K562 (cell line): ENCODE data around the gene ATF3. TPM values are rescaled to one million over a fixed set of nuclear protein-coding genes. Genes with fewer than 3 reads are reported as not detected.

Experiments used
- ATF3 ChIP-seq, 2 experiments: fragments of 450-650 bp in 1 of 2; sonication (generic) in 1 of 2; formaldehyde crosslinking in 1 of 2; IDR thresholded peaks in 1 of 2; conservative IDR thresholded peaks in 1 of 2; 2 replicates each; pipeline versions ENCODE4 v1.6.1 to v1.8.1; 2016 to 2023; ENCODE audit warnings: mild to moderate bottlenecking in 2 of 2, moderate library complexity in 2 of 2, inconsistent platforms in 1 of 2, missing genetic modification reagents in 1 of 2
- CREM ChIP-seq: IDR thresholded peaks from 2 replicates; pipeline ENCODE4 v1.6.1; 2014; ENCODE audit warnings: antibody characterized with exemption, low read depth
- DDX20 ChIP-seq: fragments of 450-650 bp; IDR thresholded peaks from 2 replicates; pipeline ENCODE4 v1.6.1; 2016; ENCODE audit warnings: missing genetic modification characterization, low read depth, mild to moderate bottlenecking, missing compliant biosample characterization, moderate library complexity
- KAT2B ChIP-seq: IDR thresholded peaks from one replicate; pipeline ENCODE4 v1.6.1; 2012; ENCODE audit warnings: low read depth, mild to moderate bottlenecking, control low read depth, inconsistent platforms, low read length, moderate library complexity
- KDM1A ChIP-seq, 2 experiments: fragments of 450-650 bp; IDR thresholded peaks; 2 replicates each; pipeline ENCODE4 v1.6.1; 2016; ENCODE audit warnings: mild to moderate bottlenecking in 2 of 2
- LEF1 ChIP-seq: fragments of 450-650 bp; IDR thresholded peaks from 2 replicates; pipeline ENCODE4 v1.6.1; 2016; ENCODE audit warnings: mild to moderate bottlenecking
- MLLT1 ChIP-seq, 2 experiments: fragments of 450-650 bp; IDR thresholded peaks; 2 replicates each; pipeline ENCODE4 v1.6.1; 2016
- MTA3 ChIP-seq: fragments of 450-650 bp; formaldehyde crosslinking; IDR thresholded peaks from 2 replicates; pipeline ENCODE4 v1.6.1; 2017; ENCODE audit warnings: mild to moderate bottlenecking, borderline replicate concordance
- NCOR1 ChIP-seq: fragments of 450-650 bp; IDR thresholded peaks from 2 replicates; pipeline ENCODE4 v1.6.1; 2016; ENCODE audit warnings: mild to moderate bottlenecking, moderate library complexity
- NFE2 ChIP-seq: IDR thresholded peaks from 2 replicates; pipeline ENCODE4 v1.6.1; 2014; ENCODE audit warnings: antibody characterized with exemption, low read depth
- SFPQ ChIP-seq: fragments of 200-400 bp; formaldehyde crosslinking; IDR thresholded peaks from 2 replicates; pipeline ENCODE4 v1.6.1; 2017; ENCODE audit warnings: mild to moderate bottlenecking, low read depth, low read length, moderate library complexity
- TAF7 ChIP-seq: fragments of 450-650 bp; IDR thresholded peaks from 2 replicates; pipeline ENCODE4 v1.6.1; 2016; ENCODE audit warnings: missing genetic modification characterization, missing compliant biosample characterization
- TBP ChIP-seq: optimal IDR thresholded peaks from 2 replicates; pipeline ENCODE3; 2011; ENCODE audit warnings: low read depth, low read length, improper control_type of control experiment
- THAP12 ChIP-seq: fragments of 250-450 bp; sonication (Bioruptor Pico); IDR thresholded peaks from 2 replicates; pipeline ENCODE4 v1.9.0; 2021; ENCODE audit warnings: mild to moderate bottlenecking, inconsistent platforms
- ZNF354B ChIP-seq: fragments of 250-450 bp; sonication (Bioruptor Pico); IDR thresholded peaks from 2 replicates; pipeline ENCODE4 v1.4.0; 2020
- ZNF584 ChIP-seq: fragments of 200-800 bp; sonication (Bioruptor generic); IDR thresholded peaks from 2 replicates; pipeline ENCODE4 v1.6.1; 2016; ENCODE audit warnings: low read depth, mild to moderate bottlenecking, missing genetic modification characterization, missing compliant biosample characterization
- ZNF707 ChIP-seq: fragments of 250-450 bp; sonication (Bioruptor Pico); conservative IDR thresholded peaks from 2 replicates; pipeline ENCODE4 v1.8.0; 2022; ENCODE audit warnings: inconsistent platforms, mild to moderate bottlenecking, moderate library complexity
- polyA plus RNA-seq, 8 experiments: library from polyadenylated mRNA; depleted of rRNA in 4 of 8; stranded (reverse) in 5 of 8; unstranded in 3 of 8; fragments of >200 nt; fragmentation: Nextera tagmentation in 2 of 8; fragmentation: Illumina TruSeq in 1 of 8; extraction: Ambion mirVana in 2 of 8; extraction: Trizol in 1 of 8; gene quantifications; 2 replicates each; pipeline versions ENCODE4 v1.2.1 to v1.2.3, GENCODE V29; 2011 to 2014; ENCODE audit warnings: inconsistent platforms in 1 of 8, missing spikeins in 1 of 8
- total RNA-seq, 7 experiments: library from RNA; depleted of rRNA in 6 of 7; stranded (reverse); fragments of >200 nt in 6 of 7; fragmentation: Illumina TruSeq in 2 of 7; extraction: Trizol in 2 of 7; gene quantifications; 2 replicates each; pipeline versions ENCODE4 v1.2.1 to v1.2.3, GENCODE V29; 2011 to 2021; ENCODE audit warnings: low replicate concordance in 1 of 7

Gene ATF3
- total and polyA plus RNA-seq, 9 of the 15 experiments (the other 6 are each of a cell fraction or from before 2014, with no cell fraction given): 3.5 to 28.2 (median 19.8) TPM

- TF ChIP-seq LEF1: peak; percentile 42; the same call in 1 of the 2 replicates
- no peak for TF ChIP-seq THAP12 (CRISPR knock-in tag)
- TF ChIP-seq ATF3 (IDR thresholded peaks at IDR 0.05): peak; percentile 90
- TF ChIP-seq ATF3 (CRISPR knock-in tag; conservative IDR thresholded peaks at IDR 0.05): no peak; the same call in 1 of the 2 replicates
- TF ChIP-seq ZNF584 (CRISPR knock-in tag): no peak
- TF ChIP-seq ZNF354B (CRISPR knock-in tag): no peak
- TF ChIP-seq NCOR1: no peak
- TF ChIP-seq DDX20: no peak
- TF ChIP-seq MTA3: no peak
- no peak for TF ChIP-seq ZNF707 (CRISPR knock-in tag)
- TF ChIP-seq TAF7 (tag): no peak
- no peak for TF ChIP-seq TBP
- 0 out of 4 replicates have a peak, but pooled peaks of 1 of the 2 experiments have one; percentile 21 for TF ChIP-seq MLLT1 (IDR thresholded peaks at IDR 0.05)
- no peak for TF ChIP-seq KAT2B
- TF ChIP-seq KDM1A (IDR thresholded peaks at IDR 0.05): peak in 1 of 2 experiments; percentile 7; a peak in 1 of 4 replicates
- TF ChIP-seq SFPQ: no peak
- TF ChIP-seq CREM: peak; percentile 20; the same call in 1 of the 2 replicates
- TF ChIP-seq NFE2: peak; percentile 88
Measured at GRCh38 chr1:212566522-212567479, 41.8 kb upstream of the ATF3 start (continued).
